Common myeloid progenitor, CD34-positive (primary cell): Measurements from ENCODE around the gene NCEH1. TPM values are rescaled to one million over a fixed set of nuclear protein-coding genes. Genes with fewer than 3 reads are reported as not detected.
"Not testable (repeated sequence)": the region's sequence is repeated elsewhere in the genome, so short reads cannot be mapped to it uniquely, and the experiment has no call there.

ENCODE experiments used
- CTCF ChIA-PET: fragments of 350-600 bp; sonication (Branson Sonifier 250); formaldehyde crosslinking; loops from one replicate; lab custom pipeline; 2021; ENCODE audit warnings: antibody characterized with exemption; lab: Charles Lee
- POLR2A ChIA-PET: fragments of 350-600 bp; sonication (Branson Sonifier 250); formaldehyde crosslinking; loops from one replicate; lab custom pipeline; 2021; ENCODE audit warnings: antibody characterized with exemption; lab: Charles Lee
- DNase-seq, 3 donors: peaks; one replicate each; pipeline versions ENCODE4 v3.0.0 to v3.0.0-alpha.2; 2013
- H3K27ac ChIP-seq, 2 experiments: 1 replicate in 1 of 2; 2 replicates in 1 of 2; pipeline ENCODE4 v1.7.0; 2013; ENCODE audit warnings: inconsistent platforms in 2 of 2, low read length in 2 of 2, mild to moderate bottlenecking in 2 of 2, low read depth in 1 of 2, moderate library complexity in 1 of 2; ENCODE audit not compliant: severe bottlenecking in 2 of 2, insufficient read depth in 1 of 2, poor library complexity in 1 of 2
- H3K27me3 ChIP-seq, 5 experiments: replicated peaks in 2 of 5; 1 replicate in 3 of 5; 2 replicates in 2 of 5; pipeline versions ENCODE4 v1.6.1 to v1.7.0; 2013; ENCODE audit warnings: low read length in 4 of 5, mild to moderate bottlenecking in 2 of 5, moderate library complexity in 2 of 5, inconsistent platforms in 1 of 5; ENCODE audit not compliant: insufficient read depth in 5 of 5, control insufficient read depth in 4 of 5
- H3K36me3 ChIP-seq, 4 experiments: 1 replicate in 2 of 4; 2 replicates in 2 of 4; pipeline versions ENCODE4 v1.6.1 to v1.7.0; 2013; ENCODE audit warnings: low read length in 3 of 4, control low read depth in 1 of 4, mild to moderate bottlenecking in 1 of 4; ENCODE audit not compliant: control insufficient read depth in 4 of 4, insufficient read depth in 4 of 4
- H3K4me1 ChIP-seq, 4 experiments: 1 replicate in 3 of 4; 2 replicates in 1 of 4; pipeline versions ENCODE4 v1.6.1 to v1.7.1; 2013; ENCODE audit warnings: low read length in 3 of 4, mild to moderate bottlenecking in 3 of 4, control low read depth in 1 of 4, inconsistent platforms in 1 of 4, moderate library complexity in 1 of 4; ENCODE audit not compliant: control insufficient read depth in 4 of 4, insufficient read depth in 4 of 4; ENCODE audit errors: control extremely low read depth in 1 of 4
- H3K4me3 ChIP-seq, 7 experiments: 1 replicate in 4 of 7; 2 replicates in 3 of 7; pipeline versions ENCODE4 v1.5.1 to v1.7.0; 2013; ENCODE audit warnings: mild to moderate bottlenecking in 7 of 7, low read length in 6 of 7, moderate library complexity in 6 of 7, inconsistent platforms in 2 of 7, low read depth in 2 of 7, control low read depth in 1 of 7; ENCODE audit not compliant: insufficient read depth in 4 of 7, control insufficient read depth in 1 of 7; ENCODE audit errors: extremely low read depth in 1 of 7
- H3K9me3 ChIP-seq, 5 experiments: 1 replicate in 4 of 5; 2 replicates in 1 of 5; pipeline versions ENCODE4 v1.6.1 to v1.7.1; 2013; ENCODE audit warnings: low read length in 4 of 5, mild to moderate bottlenecking in 2 of 5, inconsistent platforms in 1 of 5, low read depth in 1 of 5, moderate library complexity in 1 of 5; ENCODE audit not compliant: control insufficient read depth in 4 of 5, insufficient read depth in 2 of 5; ENCODE audit errors: control extremely low read depth in 1 of 5
- WGBS: methylation state at CpG from one replicate; pipeline ENCODE4 v1.1.5; 2013; ENCODE audit not compliant: insufficient coverage; 5-methylcytosine and 5-hydroxymethylcytosine counted together
- polyA plus RNA-seq: library from polyadenylated mRNA; unstranded; fragments of 120-200 nt; gene quantifications from one replicate; pipeline ENCODE4 v1.2.1, GENCODE V29; 2013

Gene NCEH1, protein sequence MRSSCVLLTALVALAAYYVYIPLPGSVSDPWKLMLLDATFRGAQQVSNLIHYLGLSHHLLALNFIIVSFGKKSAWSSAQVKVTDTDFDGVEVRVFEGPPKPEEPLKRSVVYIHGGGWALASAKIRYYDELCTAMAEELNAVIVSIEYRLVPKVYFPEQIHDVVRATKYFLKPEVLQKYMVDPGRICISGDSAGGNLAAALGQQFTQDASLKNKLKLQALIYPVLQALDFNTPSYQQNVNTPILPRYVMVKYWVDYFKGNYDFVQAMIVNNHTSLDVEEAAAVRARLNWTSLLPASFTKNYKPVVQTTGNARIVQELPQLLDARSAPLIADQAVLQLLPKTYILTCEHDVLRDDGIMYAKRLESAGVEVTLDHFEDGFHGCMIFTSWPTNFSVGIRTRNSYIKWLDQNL
- polyA plus RNA-seq = 4.2 TPM

DNA sequence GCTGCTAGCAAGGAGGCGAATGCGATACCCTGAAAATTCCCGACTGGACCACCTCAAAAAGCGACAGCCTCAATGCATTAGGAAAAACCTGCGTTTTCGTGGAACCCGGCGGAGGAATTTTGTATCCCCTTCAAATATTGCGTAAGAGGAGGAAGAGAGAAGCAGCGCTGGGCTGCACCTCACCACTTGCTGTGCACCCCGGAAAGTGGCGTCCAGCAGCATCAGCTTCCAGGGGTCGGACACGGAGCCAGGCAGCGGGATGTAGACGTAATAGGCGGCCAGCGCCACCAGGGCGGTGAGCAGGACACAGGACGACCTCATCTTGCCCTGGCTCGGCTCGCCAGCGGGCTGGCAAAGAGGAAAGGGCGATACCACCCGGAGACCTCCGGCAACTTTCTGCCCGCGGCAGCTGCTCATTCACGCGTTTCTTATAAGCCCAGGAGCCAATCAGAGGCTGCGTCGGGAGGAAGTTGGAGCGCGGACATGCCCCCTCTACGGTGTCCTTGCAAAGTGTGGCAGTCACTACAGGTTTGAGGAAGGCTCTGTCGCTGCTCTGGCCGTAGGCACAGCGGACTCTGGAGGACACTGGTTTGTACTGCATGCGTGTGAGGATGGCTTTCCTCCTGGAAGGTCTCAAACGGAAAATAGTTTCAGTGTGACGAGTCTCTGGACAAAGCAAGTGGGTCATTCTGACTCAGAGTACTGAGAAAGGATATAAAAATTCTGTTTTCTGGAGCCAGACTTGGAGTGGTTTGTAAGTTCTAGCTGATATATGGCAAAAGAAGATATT is at the start of gene NCEH1:
TSS of gene NCEH1 (minus strand) at position 404 of the 790 bp plus-strand sequence. CDS start at position 321, 83 bp downstream.
- WGBS = 0% methylated on average over 40 of the region's 41 CpGs

DNA sequence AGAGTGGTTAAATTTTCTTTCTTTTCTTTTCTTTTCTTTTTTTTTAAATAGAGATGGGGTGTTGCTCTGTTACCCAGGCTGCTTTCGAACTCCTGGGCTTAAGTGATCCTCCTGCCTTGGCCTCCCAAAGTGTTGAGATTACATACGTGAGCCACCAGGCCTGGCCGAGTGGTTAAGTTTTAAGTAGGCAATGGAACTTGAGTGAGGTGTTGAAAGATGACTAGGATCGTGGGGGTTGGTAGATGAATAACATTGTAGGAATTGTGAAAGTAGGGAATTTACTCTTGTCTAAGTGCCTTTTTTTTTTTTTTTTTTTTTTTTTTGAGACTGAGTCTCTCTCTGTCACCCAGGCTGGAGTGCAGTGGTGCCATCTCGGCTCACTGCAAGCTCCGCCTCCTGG is 49.5 kb upstream of the NCEH1 start:
- DNase-seq, H3K27me3 ChIP-seq, H3K9me3 ChIP-seq, H3K27ac ChIP-seq, H3K4me1 ChIP-seq, POLR2A ChIA-PET, H3K4me3 ChIP-seq: not testable (repeated sequence)
- WGBS = 100% methylated on average over 2 of the region's 6 CpGs
- H3K36me3 ChIP-seq = peaks cover 9 to 76% (median 38%) of the 10 kb centered on the region in 4 experiments
- CTCF ChIA-PET = interaction anchor here (1.0 kb wide), 1 partner anchor 11 kb away, joined by 3 read pairs; no protein-coding TSS in a partner anchor

More for the DNA sequence above, at the start of gene NCEH1:
- ChIA-PET CTCF (interaction anchor here (0.9 to 3.5 kb wide), 9 partner anchors 13 to 84 kb away, joined by 3 to 20 read pairs (median 4); partner anchors contain the start of gene ECT2), POLR2A (no interaction called here)
- H3K27ac ChIP-seq = peak within 1 kb of the TSS in 1 of 2 experiments; percentile 80
- H3K4me3 ChIP-seq = peak within 1 kb of the TSS; percentile 89 to 100 (median 96)
- peak; percentile 95 to 97 (median 95) for DNase-seq
- no peaks in the 10 kb centered on the region for H3K36me3 ChIP-seq
- peaks cover 10 to 30% (median 19%) of the 10 kb centered on the region in 4 experiments for H3K4me1 ChIP-seq
- no peaks in the 10 kb centered on the region for H3K27me3 ChIP-seq
- no peaks in the 10 kb centered on the region for H3K9me3 ChIP-seq

DNA sequence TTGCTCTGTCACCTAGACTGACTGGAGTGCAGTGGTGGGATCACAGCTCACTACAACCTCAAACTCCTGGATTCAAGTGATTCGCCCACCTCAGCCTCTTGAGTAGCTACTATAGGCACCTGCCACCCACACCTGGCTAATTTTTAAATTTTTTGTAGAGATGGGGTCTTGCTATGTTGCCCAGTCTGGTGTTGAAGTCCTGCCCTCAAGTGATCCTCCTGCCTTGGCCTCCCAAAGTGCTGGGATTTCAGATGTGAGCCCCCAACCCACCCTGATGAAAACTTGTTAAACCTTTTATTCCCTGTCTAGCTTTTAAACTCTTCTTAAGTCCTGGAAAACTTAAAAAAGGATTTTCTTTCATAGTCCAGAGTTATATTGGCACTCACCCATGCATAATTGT is 42.3 kb upstream of the NCEH1 start:
- no peak for DNase-seq
- Histone ChIP-seq H3K4me3 (peak overlapping the region in 1 of 7 experiments; percentile 7), H3K36me3 (peaks cover 0 to 20% (median 6%) of the 10 kb centered on the region in 4 experiments), H3K9me3 (no peaks in the 10 kb centered on the region), H3K27ac (no peak overlapping the region), H3K27me3 (no peaks in the 10 kb centered on the region), H3K4me1 (peaks cover 5 to 26% (median 18%) of the 10 kb centered on the region in 4 experiments)
- CTCF ChIA-PET = interaction anchor here (1.7 kb wide), 1 partner anchor 15 kb away, joined by 4 read pairs; no protein-coding TSS in a partner anchor
- POLR2A ChIA-PET = no interaction called here
- WGBS = no CpG with 5 or more reads among the region's 1 CpG

DNA sequence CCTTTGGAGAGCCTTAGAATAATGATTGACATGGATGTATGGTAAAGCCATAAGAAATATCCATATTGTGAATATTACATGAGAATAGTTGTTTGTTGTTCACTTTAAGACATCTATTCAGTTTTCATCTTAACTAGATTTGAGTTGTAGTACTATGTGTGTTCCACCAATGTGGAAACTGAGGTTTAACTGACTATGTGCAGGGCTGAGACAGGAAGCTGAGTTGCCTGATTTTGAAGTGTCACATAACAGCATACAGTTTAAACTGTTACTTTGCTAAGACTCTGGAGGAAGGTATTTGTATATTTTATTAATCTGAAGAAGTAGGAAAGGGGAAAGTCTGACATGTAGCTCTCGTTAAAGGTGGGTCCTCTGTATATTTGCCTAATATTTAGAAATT is 41.8 kb upstream of the NCEH1 start:
- DNase-seq = no peak
- Histone ChIP-seq H3K36me3 (peaks cover 0 to 17% (median 6%) of the 10 kb centered on the region in 4 experiments), H3K9me3 (no peaks in the 10 kb centered on the region), H3K27ac (no peak overlapping the region), H3K4me1 (peaks cover 5 to 26% (median 18%) of the 10 kb centered on the region in 4 experiments), H3K27me3 (no peaks in the 10 kb centered on the region), H3K4me3 (peak overlapping the region in 1 of 7 experiments; percentile 34)
- POLR2A ChIA-PET = no interaction called here
- CTCF ChIA-PET = no interaction called here
- WGBS = no CpG with 5 or more reads among the region's 1 CpG

DNA sequence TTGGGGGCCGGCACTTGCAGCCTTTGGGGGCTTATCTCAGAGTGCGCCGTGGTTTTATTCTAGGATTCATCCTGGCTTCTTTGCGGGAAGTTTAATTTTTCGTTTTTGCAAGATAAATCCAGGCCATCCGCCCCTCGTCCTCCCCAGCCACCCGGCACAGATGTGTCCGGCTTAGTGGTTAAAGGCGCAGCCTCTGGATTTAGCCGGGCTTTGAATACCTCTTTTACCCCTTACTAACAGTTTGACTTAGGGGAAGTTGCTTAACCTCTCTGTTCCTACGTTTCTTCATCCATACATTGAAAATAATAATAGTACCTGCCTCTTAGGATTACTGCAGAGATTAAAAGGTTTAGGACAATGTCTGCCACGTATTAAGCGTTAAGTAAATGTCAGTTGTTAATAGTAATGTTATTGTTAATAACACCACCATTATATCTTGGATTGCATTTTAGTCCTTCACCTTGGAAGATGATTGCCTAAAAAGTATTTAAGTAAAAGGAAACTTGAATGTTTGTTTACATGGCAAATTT is 40.4 kb upstream of the NCEH1 start:
- peaks cover 5 to 26% (median 18%) of the 10 kb centered on the region in 4 experiments for H3K4me1 ChIP-seq
- H3K27me3 ChIP-seq = no peaks in the 10 kb centered on the region
- POLR2A ChIA-PET = no interaction called here
- peaks cover 0 to 6% (median 3%) of the 10 kb centered on the region in 4 experiments for H3K36me3 ChIP-seq
- peak in 2 of 3 donors; percentile 80 to 83 for DNase-seq
- H3K9me3 ChIP-seq = no peaks in the 10 kb centered on the region
- 0% methylated on average over 7 of the region's 14 CpGs for WGBS
- CTCF ChIA-PET = interaction anchor here (0.6 to 1.7 kb wide), 3 partner anchors 10 to 78 kb away, joined by 3 to 6 read pairs (median 4); no protein-coding TSS in a partner anchor
- H3K4me3 ChIP-seq = peak overlapping the region; percentile 88 to 97 (median 95)
- H3K27ac ChIP-seq = peak overlapping the region; percentile 73 to 94

DNA sequence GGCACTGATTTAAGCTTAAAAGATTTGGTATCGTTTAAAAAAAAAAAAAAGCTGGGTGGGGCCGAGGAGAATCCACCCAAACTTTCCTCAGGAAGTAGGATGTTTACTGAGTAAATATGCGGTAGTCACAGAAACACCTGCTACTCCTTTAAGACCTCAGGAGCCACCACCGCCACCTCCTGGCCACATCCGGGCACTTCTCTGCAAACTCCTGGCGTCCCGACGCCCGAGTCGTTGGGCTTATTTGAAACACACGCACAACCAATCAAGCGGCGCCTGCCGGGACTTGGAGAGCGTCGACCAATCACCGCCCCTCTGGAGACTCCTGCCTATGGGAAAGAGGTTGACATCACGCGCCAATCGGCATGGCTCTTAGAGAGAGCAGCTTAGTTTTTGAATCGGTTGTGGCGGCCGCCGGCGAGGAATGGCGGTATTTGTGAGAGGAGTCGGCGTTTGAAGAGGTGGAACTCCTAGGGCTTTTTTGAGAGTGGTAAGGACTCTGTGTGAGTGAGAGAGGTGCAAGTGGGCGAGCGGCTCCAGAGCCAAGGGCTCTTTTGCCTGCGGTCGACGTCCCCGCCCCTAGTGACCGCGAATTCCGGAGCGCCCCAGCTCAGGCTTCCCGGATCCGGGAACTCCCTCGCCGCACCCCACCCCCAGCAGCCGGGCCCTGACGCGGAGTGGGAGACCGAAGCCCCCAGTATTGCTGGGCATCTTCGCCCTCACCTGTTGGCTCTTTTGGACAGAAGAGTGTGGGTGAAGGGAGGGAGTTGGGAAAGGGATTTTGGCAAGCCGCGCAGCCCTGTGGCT is 39.7 kb upstream of the NCEH1 start, which contains the start of gene ECT2:
TSS of gene ECT2 (plus strand) at position 359 of the 807 bp plus-strand sequence. CDS start 3,805 bp downstream, outside the sequence.
- WGBS = 0% methylated on average over 43 of the region's 49 CpGs
- no peaks in the 10 kb centered on the region for H3K36me3 ChIP-seq
- H3K27ac ChIP-seq = peak within 1 kb of the TSS; percentile 85 to 94
- CTCF ChIA-PET = interaction anchor here (0.6 to 1.7 kb wide), 7 partner anchors 9 to 78 kb away, joined by 3 to 7 read pairs (median 4); partner anchors contain the start of gene NCEH1
- peak within 1 kb of the TSS; percentile 88 to 97 (median 95) for H3K4me3 ChIP-seq
- no peaks in the 10 kb centered on the region for H3K27me3 ChIP-seq
- POLR2A ChIA-PET = no interaction called here
- H3K9me3 ChIP-seq = no peaks in the 10 kb centered on the region
- peaks cover 5 to 26% (median 18%) of the 10 kb centered on the region in 4 experiments for H3K4me1 ChIP-seq
- peak; percentile 100 for DNase-seq
